Endothelial cell of umbilical vein (primary cell): Measurements from ENCODE around the gene MAN2B1. TPM values are rescaled to one million over a fixed set of nuclear protein-coding genes. Genes with fewer than 3 reads are reported as not detected.

Experiments used
- BruUV-seq: library from RNA; stranded (reverse); fragments of 400-500 nt; replicated peaks from 2 replicates; lab custom pipeline; 2021; lab: Mats Ljungman, UMichigan
- CTCF ChIA-PET: fragments of 300-600, 350-600 bp; sonication (Branson Sonifier 250); formaldehyde crosslinking; loops from one replicate; lab custom pipeline; 2021; ENCODE audit warnings: antibody characterized with exemption, inconsistent platforms; lab: Charles Lee
- POLR2A ChIA-PET: fragments of 300-600, 350-600 bp; sonication (Branson Sonifier 250); formaldehyde crosslinking; loops from one replicate; lab custom pipeline; 2021; ENCODE audit warnings: antibody characterized with exemption, inconsistent platforms; lab: Charles Lee
- DNase-seq: peaks from one replicate; pipeline ENCODE4 v3.0.0-alpha.2; 2011; ENCODE audit warnings: low read depth, low spot score
- FAIRE-seq: peaks from 2 replicates; lab custom pipeline; 2011; peaks lifted over from hg19 to GRCh38; lab: Jason Lieb, UNC
- H2AFZ ChIP-seq: 2 replicates; pipeline ENCODE4 v1.6.0; 2012; ENCODE audit warnings: low read depth, low read length, control low read depth, inconsistent platforms
- H3K27ac ChIP-seq: 2 replicates; pipeline ENCODE4 v1.5.1; 2011; ENCODE audit warnings: low read depth, mild to moderate bottlenecking, control low read depth, low read length, moderate library complexity; ENCODE audit not compliant: insufficient read depth
- H3K27me3 ChIP-seq, 2 experiments: 2 replicates each; pipeline versions ENCODE4 v1.6.0 to v1.6.1; 2011; ENCODE audit warnings: low read length in 2 of 2, mixed read lengths in 1 of 2; ENCODE audit not compliant: control insufficient read depth in 2 of 2, insufficient read depth in 2 of 2
- H3K36me3 ChIP-seq, 2 experiments: 2 replicates in 1 of 2; 3 replicates in 1 of 2; pipeline ENCODE4 v1.5.1; 2011; ENCODE audit warnings: low read length in 2 of 2, mild to moderate bottlenecking in 1 of 2, moderate library complexity in 1 of 2; ENCODE audit not compliant: control insufficient read depth in 2 of 2, insufficient read depth in 2 of 2; ENCODE audit errors: extremely low read depth in 1 of 2
- H3K4me1 ChIP-seq: 3 replicates; pipeline ENCODE4 v1.5.1; 2011; ENCODE audit warnings: mild to moderate bottlenecking, low read length; ENCODE audit not compliant: control insufficient read depth, insufficient read depth; ENCODE audit errors: extremely low read depth
- H3K4me2 ChIP-seq: 2 replicates; pipeline ENCODE4 v1.6.1; 2011; ENCODE audit warnings: low read length, control low read depth, mixed read lengths; ENCODE audit not compliant: insufficient read depth
- H3K4me3 ChIP-seq, 3 experiments: fragments of 200-600 bp in 1 of 3; sonication (generic), shearing (Covaris generic) in 1 of 3; replicated peaks in 1 of 3; 2 replicates each; pipeline ENCODE4 v1.5.1; 2011 to 2016; ENCODE audit warnings: control low read depth in 3 of 3, low read length in 3 of 3, mild to moderate bottlenecking in 2 of 3, inconsistent platforms in 1 of 3, low read depth in 1 of 3, moderate library complexity in 1 of 3; ENCODE audit not compliant: insufficient read depth in 1 of 3
- H3K79me2 ChIP-seq: 2 replicates; pipeline ENCODE4 v1.6.0; 2012; ENCODE audit warnings: low read length, inconsistent platforms; ENCODE audit not compliant: control insufficient read depth, insufficient read depth
- H3K9ac ChIP-seq: replicated peaks from 2 replicates; pipeline ENCODE3; 2011; ENCODE audit warnings: low read length, control low read depth; ENCODE audit not compliant: insufficient read depth; ENCODE audit errors: extremely low read depth
- H3K9me1 ChIP-seq: replicated peaks from 3 replicates; pipeline ENCODE4 v1.6.0; 2011; ENCODE audit warnings: mild to moderate bottlenecking, low read length; ENCODE audit not compliant: control insufficient read depth, insufficient read depth; ENCODE audit errors: extremely low read depth
- H3K9me3 ChIP-seq: replicated peaks from 2 replicates; pipeline ENCODE4 v1.5.1; 2012; ENCODE audit warnings: low read length, inconsistent platforms; ENCODE audit not compliant: control insufficient read depth, insufficient read depth
- H4K20me1 ChIP-seq: replicated peaks from 2 replicates; pipeline ENCODE3; 2011; ENCODE audit warnings: mild to moderate bottlenecking, low read length; ENCODE audit not compliant: control insufficient read depth, insufficient read depth; ENCODE audit errors: extremely low read depth
- CTCF ChIP-seq, 2 donors: IDR thresholded peaks; 1 replicate in 1 of 2; 2 replicates in 1 of 2; pipeline ENCODE4 v1.5.1; 2011; ENCODE audit warnings: low read length in 2 of 2, mild to moderate bottlenecking in 2 of 2, moderate library complexity in 2 of 2, control low read depth in 1 of 2, inconsistent platforms in 1 of 2, low read depth in 1 of 2; ENCODE audit not compliant: insufficient read depth in 1 of 2; ENCODE audit errors: extremely low read depth in 1 of 2
- EZH2 ChIP-seq: IDR thresholded peaks from 2 replicates; pipeline ENCODE4 v1.6.1; 2012; ENCODE audit warnings: borderline replicate concordance, low read depth, mild to moderate bottlenecking, moderate library complexity, low read length, inconsistent platforms; ENCODE audit not compliant: severe bottlenecking
- FOS ChIP-seq: IDR thresholded peaks from 2 replicates; pipeline ENCODE4 v1.6.1; 2011; ENCODE audit warnings: mild to moderate bottlenecking, low read length, moderate library complexity, borderline replicate concordance; ENCODE audit not compliant: insufficient read depth
- GATA2 ChIP-seq: IDR thresholded peaks from 2 replicates; pipeline ENCODE4 v1.7.0; 2011; ENCODE audit warnings: low read depth, mild to moderate bottlenecking, moderate library complexity, mixed read lengths, low read length; ENCODE audit not compliant: insufficient read length, insufficient read depth
- JUN ChIP-seq: IDR thresholded peaks from 2 replicates; pipeline ENCODE4 v1.6.1; 2011; ENCODE audit warnings: borderline replicate concordance, low read depth; ENCODE audit not compliant: insufficient read length, insufficient read depth
- MAX ChIP-seq: IDR thresholded peaks from 2 replicates; pipeline ENCODE4 v1.6.1; 2011; ENCODE audit not compliant: insufficient read depth, insufficient read length
- MYC ChIP-seq: IDR thresholded peaks from one replicate; pipeline ENCODE4 v1.6.1; 2011; ENCODE audit warnings: mild to moderate bottlenecking, low read depth, low read length
- POLR2A ChIP-seq: IDR thresholded peaks from 2 replicates; pipeline ENCODE4 v1.6.1; 2012; ENCODE audit warnings: low read depth, mild to moderate bottlenecking, control low read depth, low read length
- POLR2AphosphoS5 ChIP-seq: IDR thresholded peaks from 2 replicates; pipeline ENCODE4 v1.6.1; 2012; ENCODE audit warnings: low read depth, mild to moderate bottlenecking, control low read depth, low read length, moderate library complexity; ENCODE audit not compliant: insufficient read depth
- dilution Hi-C: fragments of 300-500 bp; cut with MboI; formaldehyde crosslinking; loops from one replicate; pipeline ENCODE4 v1.15.0; 2019; ENCODE audit warnings: low sequenced_read_pairs; ENCODE audit not compliant: extremely low pct_ligation_motif_present
- intact Hi-C: fragments of 100-400 bp; cut with micrococcal nuclease; formaldehyde crosslinking; loops from one replicate; pipeline ENCODE4 v1.10.0; 2022
- polyA plus RNA-seq, 4 experiments: library from polyadenylated mRNA; depleted of rRNA in 3 of 4; stranded (reverse) in 3 of 4; unstranded in 1 of 4; fragments of >200 nt; gene quantifications; 2 replicates each; pipeline versions ENCODE4 v1.2.1 to v1.2.3, GENCODE V29; 2011 to 2012; ENCODE audit warnings: missing spikeins in 1 of 4
- total RNA-seq: library from RNA; stranded (reverse); gene quantifications from 2 replicates; pipeline ENCODE4 v1.2.3, GENCODE V29; 2021

Gene MAN2B1
- total and polyA plus RNA-seq, 2 donors (not counting 3 experiments of a cell fraction or from before 2014, with no cell fraction given) = 64.4 to 76.8 TPM

- FAIRE-seq = no peak
- POLR2A ChIA-PET = no interaction called here
- no peak within 1 kb of the TSS for H3K4me3 ChIP-seq
Observed at GRCh38 chr19:12687496-12688196, 21.1 kb upstream of the MAN2B1 start, which contains the start of gene GNG14. TSS of gene GNG14 (plus strand) at chr19:12687998. CDS start at chr19:12688049, 51 bp downstream.

More at GRCh38 chr19:12687496-12688196, 21.1 kb upstream of the MAN2B1 start, which contains the start of gene GNG14:
- CTCF ChIA-PET = interaction anchor here (0.6 kb wide), 1 partner anchor 163 kb away, joined by 3 read pairs; no protein-coding TSS in a partner anchor
- no peak within 1 kb of the TSS for H3K4me2 ChIP-seq
- no TSS peak for BruUV-seq
- no peaks in the 10 kb centered on the region for H3K9me1 ChIP-seq
- no peaks in the 10 kb centered on the region for H4K20me1 ChIP-seq
- H2AFZ ChIP-seq = no peak within 1 kb of the TSS
- intact Hi-C loops (no loop called here), dilution Hi-C loops (no loop called here)
- TF ChIP-seq EZH2 (no peak), JUN (no peak), FOS (no peak), POLR2AphosphoS5 (no peak), CTCF (IDR thresholded peaks at IDR 0.05; ENCODE audit: extremely low read depth in 1 of 2, insufficient read depth in 1 of 2, low read depth in 1 of 2, low read length in 2 of 2) (no peak), MYC (no peak), GATA2 (no peak), POLR2A (no peak), MAX (no peak)
- DNase-seq = no peak
- no peaks in the 10 kb centered on the region for H3K36me3 ChIP-seq
- no peaks in the 10 kb centered on the region for H3K9me3 ChIP-seq
- H3K27ac ChIP-seq = no peak within 1 kb of the TSS
- H3K79me2 ChIP-seq = no peaks in the 10 kb centered on the region
- H3K9ac ChIP-seq = no peak within 1 kb of the TSS
- no peaks in the 10 kb centered on the region for H3K4me1 ChIP-seq
- no peaks in the 10 kb centered on the region for H3K27me3 ChIP-seq
